GM11168 (cell line): ENCODE results near the gene STRN.
"Not testable (repeated sequence)": the region's sequence is repeated elsewhere in the genome, so short reads cannot be mapped to it uniquely, and the experiment has no call there.

Experiments used
- in situ Hi-C: fragments of 300-500 bp; cut with MboI; formaldehyde crosslinking; loops from one replicate; pipeline ENCODE4 v1.12.0; 2022; ENCODE audit warnings: low sequenced_read_pairs; ENCODE audit not compliant: unreplicated experiment

STRN gene

DNA sequence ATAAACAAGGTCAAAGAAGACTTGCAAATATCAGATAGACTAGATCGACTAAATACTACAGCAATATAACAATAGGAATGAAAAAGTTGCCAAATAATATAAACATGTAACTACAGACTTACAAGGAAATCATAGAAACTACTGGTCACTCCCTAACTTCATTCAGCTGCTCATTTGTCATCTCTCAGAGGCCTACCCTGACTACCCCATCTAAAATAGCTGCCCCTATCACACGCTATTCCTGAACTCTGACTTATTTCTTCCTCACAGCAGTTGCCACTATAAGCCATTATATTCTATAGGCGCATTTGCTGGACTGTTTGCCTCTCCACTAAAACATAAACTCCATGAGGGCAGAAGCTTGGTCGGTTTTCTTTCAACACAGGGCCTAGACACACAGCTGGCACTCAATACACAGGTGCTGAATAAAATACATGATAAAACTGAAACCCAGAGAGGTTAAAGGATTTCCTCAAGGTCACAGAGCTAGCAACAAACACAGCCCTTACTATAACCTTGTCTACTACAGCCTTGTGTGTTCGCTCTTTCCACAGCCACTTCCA is 1.8 kb downstream of the STRN start:
- in situ Hi-C loops, result no loop called here

DNA sequence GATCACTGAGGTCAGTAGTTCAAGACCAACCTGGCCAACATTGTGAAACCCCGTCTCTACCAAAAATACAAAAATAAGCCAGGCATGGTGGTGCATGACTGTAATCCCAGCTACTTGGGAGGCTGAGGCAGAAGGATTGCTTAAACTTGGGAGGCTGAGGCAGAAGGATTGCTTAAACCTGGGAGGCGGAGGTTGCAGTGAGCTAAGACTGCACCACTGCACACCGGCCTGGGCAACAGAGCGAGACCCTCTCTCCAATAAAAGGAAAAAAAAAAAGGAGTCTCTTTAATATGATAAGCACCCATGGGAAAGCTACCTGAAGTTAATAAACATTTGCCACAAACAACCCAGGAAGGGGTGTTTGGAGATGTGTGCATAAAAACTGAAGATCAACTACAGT is 2.6 kb downstream of the STRN start:
- in situ Hi-C loops, result no loop called here

GRCh38 chr2:36963106-36963505 is 3.2 kb downstream of the STRN start:
- in situ Hi-C loops, result no loop called here

GRCh38 chr2:36960773-36961172 is 5.6 kb downstream of the STRN start:
- in situ Hi-C loops, result no loop called here

DNA sequence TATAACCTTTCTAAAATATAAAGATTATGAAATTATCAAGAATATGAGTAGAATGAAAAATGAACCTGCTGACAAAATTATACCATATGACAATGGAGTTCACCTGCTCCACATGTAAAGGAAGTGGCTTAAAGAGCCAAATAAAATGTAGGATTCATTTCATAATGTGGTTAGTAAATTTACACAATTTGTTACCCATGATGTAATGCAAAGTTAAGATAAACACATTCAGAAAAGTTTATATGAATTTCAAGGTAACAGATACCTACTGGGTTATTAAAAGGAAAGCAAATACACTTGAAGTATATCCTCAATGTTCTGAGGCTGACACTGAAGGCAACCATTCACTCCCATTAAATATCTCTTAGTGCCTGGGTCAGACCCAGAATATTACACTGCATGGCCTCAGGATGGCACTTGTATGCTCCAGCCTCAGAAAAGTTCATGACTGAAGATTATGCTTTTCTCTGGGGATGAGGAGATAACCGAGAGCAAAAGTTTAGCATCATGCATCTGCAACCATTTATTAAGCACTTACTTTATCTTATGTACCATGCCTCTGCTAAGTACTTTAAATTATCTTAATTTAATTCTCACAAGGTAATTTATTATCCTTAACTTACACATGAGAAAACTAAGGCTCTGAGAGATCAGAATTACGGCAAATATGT is 6.2 kb downstream of the STRN start:
- in situ Hi-C loops, result no loop called here

GRCh38 chr2:36954977-36955607 is 11.2 kb downstream of the STRN start:
- in situ Hi-C loops, result no loop called here

DNA sequence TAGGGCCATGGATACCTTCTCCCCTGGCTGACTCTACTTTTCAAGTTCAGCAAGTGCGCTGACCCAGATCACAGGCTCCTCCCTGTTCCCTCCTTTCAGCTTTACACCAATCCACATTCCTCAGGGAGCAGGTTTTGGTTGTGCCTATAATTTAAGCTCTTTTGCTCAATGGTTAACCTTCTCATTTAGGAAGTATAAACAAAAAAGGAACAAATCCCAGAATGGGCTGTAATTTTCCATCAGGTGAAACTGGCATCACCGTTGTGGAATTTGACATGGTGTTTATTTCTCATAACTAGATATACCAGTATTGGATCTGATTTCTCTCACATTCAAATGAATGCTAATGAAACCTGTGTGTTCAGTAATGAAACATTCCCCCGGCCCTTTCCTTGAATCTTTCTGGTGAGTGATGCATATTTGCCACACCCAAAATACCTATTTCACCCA is 13.6 kb downstream of the STRN start:
- in situ Hi-C loops, result no loop called here

GRCh38 chr2:36951574-36951973 is 14.8 kb downstream of the STRN start:
- in situ Hi-C loops, result no loop called here

DNA sequence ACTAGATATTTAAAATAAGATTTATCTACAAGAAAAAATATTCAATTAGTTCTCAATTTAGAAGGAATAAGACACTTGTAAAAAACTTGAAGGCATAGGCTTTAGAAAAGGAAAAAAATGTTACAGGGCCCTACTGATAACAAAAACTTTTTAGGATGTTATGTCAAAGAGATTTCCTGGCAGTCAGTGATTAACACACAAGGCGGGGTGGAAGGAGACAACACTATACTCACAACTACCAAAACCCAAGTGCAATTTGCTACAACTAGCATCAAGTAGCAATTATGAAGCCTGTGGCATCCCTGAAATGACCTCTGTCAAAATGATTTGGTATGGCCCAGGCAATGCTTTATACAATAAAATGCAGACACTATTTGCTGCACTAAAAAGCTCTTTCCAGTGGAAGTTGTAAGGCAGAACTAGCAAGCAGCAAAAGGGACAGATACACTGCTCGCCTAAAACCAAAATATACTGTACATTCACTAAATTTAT is 15.3 kb downstream of the STRN start:
- in situ Hi-C loops, result no loop called here

- in situ Hi-C loops, result no loop called here
These were observed 16.5 kb downstream of the STRN start for GRCh38 chr2:36949845-36950244.

DNA sequence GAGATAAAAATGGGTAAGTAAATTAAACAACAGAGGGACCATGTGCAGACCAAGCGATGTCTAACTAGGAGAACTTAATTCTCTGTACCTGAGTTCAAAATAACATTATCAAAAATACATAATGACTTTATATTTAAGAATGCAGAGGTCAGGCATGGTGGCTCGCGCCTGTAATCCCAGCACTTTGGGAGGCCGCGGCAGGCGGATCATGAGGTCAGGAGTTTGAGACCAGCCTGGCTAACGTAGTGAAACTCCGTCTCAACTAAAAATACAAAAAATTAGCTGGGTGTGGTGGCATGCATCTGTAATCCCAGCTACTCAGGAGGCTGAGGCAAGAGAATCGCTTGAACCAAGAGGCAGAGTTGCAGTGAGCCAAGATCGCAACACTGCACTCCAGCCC is 21.1 kb downstream of the STRN start:
- in situ Hi-C loops, result not testable (repeated sequence)

GRCh38 chr2:36941867-36942266 is 24.5 kb downstream of the STRN start:
- in situ Hi-C loops, result no loop called here

GRCh38 chr2:36936526-36936925 is 29.8 kb downstream of the STRN start:
- in situ Hi-C loops, result not testable (repeated sequence)

DNA sequence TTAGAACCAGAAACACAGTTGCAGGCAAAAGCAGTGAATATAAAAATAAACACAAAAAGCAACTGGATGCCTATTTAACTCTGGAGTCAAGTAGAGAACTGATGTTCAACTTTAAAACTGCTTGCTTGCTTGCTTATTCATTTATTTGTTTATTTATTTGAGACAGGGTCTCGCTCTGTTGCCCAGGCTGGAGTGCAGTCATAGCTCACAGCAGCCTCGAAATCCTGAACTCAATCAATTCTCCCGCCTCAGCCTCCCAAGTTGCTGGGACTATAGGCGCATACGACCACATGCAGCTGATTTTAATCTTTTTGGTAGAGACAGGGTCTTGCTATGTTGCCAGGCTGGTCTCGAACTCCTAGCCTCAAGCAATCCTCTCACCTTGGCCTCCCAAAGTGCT is 34.6 kb downstream of the STRN start:
- in situ Hi-C loops, result not testable (repeated sequence)

- in situ Hi-C loops, result not testable (repeated sequence)
These were observed 35.4 kb downstream of the STRN start for GRCh38 chr2:36930787-36931410.

- in situ Hi-C loops, result not testable (repeated sequence)
These were observed 39.9 kb downstream of the STRN start for GRCh38 chr2:36926175-36927132.

- in situ Hi-C loops, result not testable (repeated sequence)
These were observed 43.7 kb downstream of the STRN start for GRCh38 chr2:36922629-36923028.

- in situ Hi-C loops, result no loop called here
These were observed 44.4 kb downstream of the STRN start for GRCh38 chr2:36921984-36922383.

DNA sequence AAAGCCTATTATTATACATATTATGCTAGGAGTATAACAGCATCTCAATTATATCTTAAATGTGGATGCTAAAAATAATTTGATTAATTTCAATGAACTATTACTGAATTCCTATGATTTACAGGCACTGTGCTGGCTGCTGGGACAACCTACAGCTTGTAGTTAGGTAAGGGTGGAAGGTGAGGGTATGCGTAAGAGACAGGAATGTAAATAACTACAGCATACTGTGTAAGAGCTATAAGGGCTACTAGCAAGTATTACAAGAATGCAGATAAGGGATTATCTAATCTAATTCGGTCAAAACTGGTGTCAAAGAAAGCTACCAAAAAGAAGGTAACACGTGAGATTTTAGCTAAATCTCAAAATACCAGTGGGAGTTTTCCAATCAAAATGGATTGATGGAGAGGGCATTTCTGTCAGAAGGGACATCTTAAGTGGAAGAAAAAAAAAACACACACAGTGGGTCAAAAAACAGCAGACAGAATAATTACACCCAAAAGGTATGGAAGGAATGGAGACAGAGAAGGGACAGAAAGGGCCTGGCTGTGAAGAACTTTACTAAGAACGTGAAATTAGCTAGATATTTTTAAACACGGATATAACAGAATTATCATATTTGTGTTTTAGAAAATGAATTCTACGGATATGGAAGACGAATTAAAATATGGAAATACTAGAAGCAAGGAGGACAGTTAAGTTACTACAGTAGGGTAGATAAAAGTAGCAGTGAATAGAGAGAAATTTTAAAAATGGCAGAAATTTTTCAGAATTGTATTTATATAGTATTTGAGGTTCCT is 47.1 kb downstream of the STRN start:
- in situ Hi-C loops, result no loop called here
